Parathyroid adenoma (tissue), 2 donors: Measurements from ENCODE around the gene RBM39.
"Not testable (repeated sequence)": the region's sequence is repeated elsewhere in the genome, so short reads cannot be mapped to it uniquely, and the experiment has no call there.

Experiments used
- H2AFZ ChIP-seq: fragments of 300-600 bp; sonication (generic); one replicate; pipeline ENCODE4 v1.7.0; 2017; ENCODE audit warnings: antibody characterized with exemption, mild to moderate bottlenecking
- H3K27ac ChIP-seq: fragments of 300-600 bp; sonication (generic); one replicate; pipeline ENCODE4 v1.7.0; 2017
- H3K27me3 ChIP-seq: fragments of 300-600 bp; sonication (generic); one replicate; pipeline ENCODE4 v1.7.0; 2017; ENCODE audit warnings: low read length; ENCODE audit not compliant: control insufficient read depth, insufficient read depth
- H3K36me3 ChIP-seq: fragments of 300-600 bp; sonication (generic); one replicate; pipeline ENCODE4 v1.7.0; 2017; ENCODE audit warnings: low read length; ENCODE audit not compliant: control insufficient read depth, insufficient read depth
- H3K4me1 ChIP-seq: fragments of 300-600 bp; sonication (generic); one replicate; pipeline ENCODE4 v1.7.0; 2017; ENCODE audit warnings: control low read depth
- H3K4me2 ChIP-seq: fragments of 300-600 bp; sonication (generic); one replicate; pipeline ENCODE4 v1.7.0; 2017; ENCODE audit warnings: low read length
- H3K4me3 ChIP-seq: fragments of 300-600 bp; sonication (generic); one replicate; pipeline ENCODE4 v1.7.0; 2017; ENCODE audit warnings: low read depth, low read length
- H3K79me2 ChIP-seq: fragments of 300-600 bp; sonication (generic); one replicate; pipeline ENCODE4 v1.7.0; 2017; ENCODE audit warnings: control low read depth
- H3K9ac ChIP-seq: fragments of 300-600 bp; sonication (generic); one replicate; pipeline ENCODE4 v1.7.0; 2017; ENCODE audit warnings: mild to moderate bottlenecking
- H3K9me3 ChIP-seq: fragments of 300-600 bp; sonication (generic); one replicate; pipeline ENCODE4 v1.7.0; 2017; ENCODE audit warnings: low read length; ENCODE audit not compliant: control insufficient read depth
- CTCF ChIP-seq: fragments of 300-600 bp; sonication (generic); IDR thresholded peaks from one replicate; pipeline ENCODE4 v1.7.0; 2017; ENCODE audit warnings: antibody characterized with exemption, mild to moderate bottlenecking
- donor health status: primary hyperparathyroidism.

RBM39 gene

GRCh38 chr20:35766843-35767242 is 24.8 kb upstream of the RBM39 start:
- no peaks in the 10 kb centered on the region for H3K9me3 ChIP-seq
- H3K4me2 ChIP-seq, result no peak overlapping the region
- H3K4me3 ChIP-seq, result no peak overlapping the region
- no peak overlapping the region for H3K9ac ChIP-seq
- H2AFZ ChIP-seq, result no peak overlapping the region
- no peak overlapping the region for H3K27ac ChIP-seq
- peaks cover 14% of the 10 kb centered on the region for H3K4me1 ChIP-seq
- no peak for TF ChIP-seq CTCF
- H3K36me3 ChIP-seq, result no peaks in the 10 kb centered on the region
- no peaks in the 10 kb centered on the region for H3K79me2 ChIP-seq
- H3K27me3 ChIP-seq, result no peaks in the 10 kb centered on the region

GRCh38 chr20:35764936-35765335 is 22.9 kb upstream of the RBM39 start:
- H2AFZ ChIP-seq, H3K27me3 ChIP-seq, H3K79me2 ChIP-seq, H3K27ac ChIP-seq, H3K36me3 ChIP-seq, H3K4me3 ChIP-seq, H3K9ac ChIP-seq, H3K9me3 ChIP-seq, H3K4me2 ChIP-seq: not testable (repeated sequence)
- peaks cover 14% of the 10 kb centered on the region for H3K4me1 ChIP-seq

GRCh38 chr20:35762461-35762860 is 20.4 kb upstream of the RBM39 start:
- Histone ChIP-seq H3K79me2 (no peaks in the 10 kb centered on the region), H3K27ac (no peak overlapping the region), H3K4me2 (no peak overlapping the region), H3K9me3 (no peaks in the 10 kb centered on the region), H2AFZ (no peak overlapping the region), H3K27me3 (no peaks in the 10 kb centered on the region), H3K36me3 (no peaks in the 10 kb centered on the region), H3K4me1 (no peaks in the 10 kb centered on the region), H3K9ac (no peak overlapping the region), H3K4me3 (no peak overlapping the region)
- no peak for TF ChIP-seq CTCF

- not testable (repeated sequence) for H3K9me3 ChIP-seq, H3K4me3 ChIP-seq, H3K79me2 ChIP-seq, H3K27ac ChIP-seq, H3K9ac ChIP-seq, H2AFZ ChIP-seq, H3K27me3 ChIP-seq, H3K36me3 ChIP-seq, H3K4me1 ChIP-seq, H3K4me2 ChIP-seq
Measured at GRCh38 chr20:35761548-35761947, 19.5 kb upstream of the RBM39 start.

- Histone ChIP-seq H3K79me2 (no peaks in the 10 kb centered on the region), H3K4me3 (no peak overlapping the region), H3K4me2 (no peak overlapping the region), H2AFZ (no peak overlapping the region), H3K9me3 (no peaks in the 10 kb centered on the region), H3K27me3 (no peaks in the 10 kb centered on the region), H3K4me1 (no peaks in the 10 kb centered on the region), H3K9ac (no peak overlapping the region), H3K27ac (no peak overlapping the region), H3K36me3 (no peaks in the 10 kb centered on the region)
- TF ChIP-seq CTCF, result no peak
Measured at GRCh38 chr20:35757098-35757705, 15.1 kb upstream of the RBM39 start.

- Histone ChIP-seq H3K4me3 (no peak overlapping the region), H3K27me3 (no peaks in the 10 kb centered on the region), H3K27ac (no peak overlapping the region), H2AFZ (no peak overlapping the region), H3K36me3 (no peaks in the 10 kb centered on the region), H3K9ac (no peak overlapping the region), H3K79me2 (no peaks in the 10 kb centered on the region), H3K9me3 (no peaks in the 10 kb centered on the region), H3K4me2 (no peak overlapping the region), H3K4me1 (no peaks in the 10 kb centered on the region)
- TF ChIP-seq CTCF, result no peak
Measured at GRCh38 chr20:35756404-35756803, 14.3 kb upstream of the RBM39 start.
